ENCODE measurements around the gene VPS13D. TPM values are rescaled to one million over a fixed set of nuclear protein-coding genes. Genes with fewer than 3 reads are reported as not detected.

The VPS13D gene
- total RNA-seq, 2 donors from 2014 or later, result 70.1 to 129 TPM

GRCh38 chr1:12458571-12458970 is 228.7 kb downstream of the VPS13D start:
- Histone ChIP-seq H3K4me3 (no peak overlapping the region), H3K27ac (peak overlapping the region; percentile 66 to 94), H3K27me3 (replicated peaks; ENCODE audit: insufficient read depth) (no peaks in the 10 kb centered on the region), H3K4me1 (ENCODE audit: control insufficient read depth in 1 of 2, low read depth in 2 of 2) (peaks cover 67 to 95% of the 10 kb centered on the region in 2 donors), H3K9me3 (no peaks in the 10 kb centered on the region), H3K36me3 (no peaks in the 10 kb centered on the region)
- TF ChIP-seq CTCF (IDR thresholded peaks at IDR 0.05), result no peak
- DNase-seq (ENCODE audit: low spot score) (no peak), ATAC-seq (ENCODE audit: insufficient number of reproducible peaks, low FRiP score, low read depth) (no peak)

- H3K27me3 ChIP-seq (replicated peaks; ENCODE audit: insufficient read depth), result no peaks in the 10 kb centered on the region
- peak overlapping the region; percentile 5 to 54 for H3K27ac ChIP-seq
- no peak for DNase-seq (ENCODE audit: low spot score)
- H3K4me1 ChIP-seq (ENCODE audit: control insufficient read depth in 1 of 2, low read depth in 2 of 2), result peaks cover 66 to 95% of the 10 kb centered on the region in 2 donors
- no peak for TF ChIP-seq CTCF (IDR thresholded peaks at IDR 0.05)
- H3K36me3 ChIP-seq, result no peaks in the 10 kb centered on the region
- no peak overlapping the region for H3K4me3 ChIP-seq
- H3K9me3 ChIP-seq, result no peaks in the 10 kb centered on the region
- ATAC-seq (ENCODE audit: insufficient number of reproducible peaks, low FRiP score, low read depth), result no peak
Observed at GRCh38 chr1:12460121-12460520, 230.3 kb downstream of the VPS13D start.

- H3K4me3 ChIP-seq, result peak overlapping the region; percentile 19
- peaks cover 60 to 96% of the 10 kb centered on the region in 2 donors for H3K4me1 ChIP-seq (ENCODE audit: control insufficient read depth in 1 of 2, low read depth in 2 of 2)
- no peaks in the 10 kb centered on the region for H3K9me3 ChIP-seq
- ATAC-seq (ENCODE audit: insufficient number of reproducible peaks, low FRiP score, low read depth) (no peak), DNase-seq (ENCODE audit: low spot score) (no peak)
- no peaks in the 10 kb centered on the region for H3K27me3 ChIP-seq (replicated peaks; ENCODE audit: insufficient read depth)
- peak overlapping the region; percentile 73 to 82 for H3K27ac ChIP-seq
- no peaks in the 10 kb centered on the region for H3K36me3 ChIP-seq
- TF ChIP-seq CTCF (IDR thresholded peaks at IDR 0.05), result no peak
Observed at GRCh38 chr1:12460911-12461621, 231.2 kb downstream of the VPS13D start.

GRCh38 chr1:12461754-12462153 is 231.9 kb downstream of the VPS13D start:
- H3K4me1 ChIP-seq (ENCODE audit: control insufficient read depth in 1 of 2, low read depth in 2 of 2), result peaks cover 56 to 96% of the 10 kb centered on the region in 2 donors
- TF ChIP-seq CTCF (IDR thresholded peaks at IDR 0.05), result no peak

GRCh38 chr1:12462586-12462985 is 232.8 kb downstream of the VPS13D start:
- DNase-seq (ENCODE audit: low spot score), result no peak
- peaks cover 48 to 94% of the 10 kb centered on the region in 2 donors for H3K4me1 ChIP-seq (ENCODE audit: control insufficient read depth in 1 of 2, low read depth in 2 of 2)

More at GRCh38 chr1:12461754-12462153, 231.9 kb downstream of the VPS13D start:
- H3K27ac ChIP-seq, result peak overlapping the region; percentile 73 to 82
- H3K4me3 ChIP-seq, result peak overlapping the region; percentile 19
- H3K27me3 ChIP-seq (replicated peaks; ENCODE audit: insufficient read depth), result no peaks in the 10 kb centered on the region
- H3K36me3 ChIP-seq, result no peaks in the 10 kb centered on the region
- DNase-seq (ENCODE audit: low spot score), result no peak
- no peak for ATAC-seq (ENCODE audit: insufficient number of reproducible peaks, low FRiP score, low read depth)
- H3K9me3 ChIP-seq, result no peaks in the 10 kb centered on the region

More at GRCh38 chr1:12462586-12462985, 232.8 kb downstream of the VPS13D start:
- no peak for TF ChIP-seq CTCF (IDR thresholded peaks at IDR 0.05)
- Histone ChIP-seq H3K27me3 (replicated peaks; ENCODE audit: insufficient read depth) (no peaks in the 10 kb centered on the region), H3K4me3 (no peak overlapping the region), H3K27ac (peak overlapping the region; percentile 73 to 82), H3K9me3 (no peaks in the 10 kb centered on the region), H3K36me3 (no peaks in the 10 kb centered on the region)
- no peak for ATAC-seq (ENCODE audit: insufficient number of reproducible peaks, low FRiP score, low read depth)

All from thoracic aorta (tissue), 2 donors.